GM10248 (cell line): ENCODE measurements around the gene COMMD8.
"Not testable (repeated sequence)": the region's sequence is repeated elsewhere in the genome, so short reads cannot be mapped to it uniquely, and the experiment has no call there.

Experiments used
- CTCF ChIA-PET: fragments of 300-600 bp; sonication (Branson Sonifier 250); formaldehyde crosslinking; extraction: SDS; loops from one replicate; lab custom pipeline; 2021; ENCODE audit warnings: antibody characterized with exemption; lab: Yijun Ruan, JAX
- POLR2A ChIA-PET: fragments of 350-650 bp; sonication (Branson Sonifier 250); formaldehyde crosslinking; extraction: SDS; loops from one replicate; lab custom pipeline; 2020; ENCODE audit warnings: antibody characterized with exemption; lab: Yijun Ruan, JAX
- DNase-seq: peaks from one replicate; pipeline ENCODE4 v3.0.0; 2012; ENCODE audit errors: extremely low spot score
- CTCF ChIP-seq: IDR thresholded peaks from 2 replicates; pipeline ENCODE4 v1.5.1; 2012; ENCODE audit warnings: mild to moderate bottlenecking, low read depth; ENCODE audit errors: extremely low read depth, missing control alignments, control extremely low read depth

Gene COMMD8

DNA sequence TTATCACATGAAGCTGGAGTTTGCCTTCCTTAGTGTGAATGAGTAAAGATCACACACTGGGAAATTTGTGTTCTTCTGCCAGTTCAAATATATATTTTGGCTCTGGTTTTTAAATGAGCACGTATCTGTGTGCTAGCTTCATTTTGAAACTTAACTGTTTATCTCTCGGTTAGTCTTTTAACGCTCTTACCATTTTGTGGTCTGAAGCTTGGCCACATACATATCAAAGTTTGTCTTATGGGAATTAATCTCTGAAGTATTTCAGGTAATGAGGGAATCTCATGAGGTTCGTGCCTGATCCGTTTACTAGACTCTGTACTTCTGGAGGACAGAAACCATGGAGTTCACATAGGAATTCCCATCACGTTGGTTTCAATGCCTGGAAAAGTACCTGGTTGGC, 35.4 kb upstream of the COMMD8 start:
- TF ChIP-seq CTCF, result no peak

GRCh38 chr4:47494124-47494430, 30.6 kb upstream of the COMMD8 start:
- ChIA-PET CTCF (interaction anchor here (0.8 to 3.8 kb wide), 10 partner anchors 10 to 70 kb away, joined by 3 to 15 read pairs (median 4); partner anchors contain the start of genes ATP10D and COMMD8), POLR2A (interaction anchor here (1.2 kb wide), 1 partner anchor 9 kb away, joined by 9 read pairs; the partner anchor contains the start of gene ATP10D)
- no peak for TF ChIP-seq CTCF
- DNase-seq, result no peak

More for the DNA sequence above, 35.4 kb upstream of the COMMD8 start:
- CTCF ChIA-PET, result interaction anchor here (1.3 to 3.7 kb wide), 5 partner anchors 9 to 65 kb away, joined by 3 to 25 read pairs (median 4); no protein-coding TSS in a partner anchor
- no peak for DNase-seq
- POLR2A ChIA-PET, result no interaction called here

DNA sequence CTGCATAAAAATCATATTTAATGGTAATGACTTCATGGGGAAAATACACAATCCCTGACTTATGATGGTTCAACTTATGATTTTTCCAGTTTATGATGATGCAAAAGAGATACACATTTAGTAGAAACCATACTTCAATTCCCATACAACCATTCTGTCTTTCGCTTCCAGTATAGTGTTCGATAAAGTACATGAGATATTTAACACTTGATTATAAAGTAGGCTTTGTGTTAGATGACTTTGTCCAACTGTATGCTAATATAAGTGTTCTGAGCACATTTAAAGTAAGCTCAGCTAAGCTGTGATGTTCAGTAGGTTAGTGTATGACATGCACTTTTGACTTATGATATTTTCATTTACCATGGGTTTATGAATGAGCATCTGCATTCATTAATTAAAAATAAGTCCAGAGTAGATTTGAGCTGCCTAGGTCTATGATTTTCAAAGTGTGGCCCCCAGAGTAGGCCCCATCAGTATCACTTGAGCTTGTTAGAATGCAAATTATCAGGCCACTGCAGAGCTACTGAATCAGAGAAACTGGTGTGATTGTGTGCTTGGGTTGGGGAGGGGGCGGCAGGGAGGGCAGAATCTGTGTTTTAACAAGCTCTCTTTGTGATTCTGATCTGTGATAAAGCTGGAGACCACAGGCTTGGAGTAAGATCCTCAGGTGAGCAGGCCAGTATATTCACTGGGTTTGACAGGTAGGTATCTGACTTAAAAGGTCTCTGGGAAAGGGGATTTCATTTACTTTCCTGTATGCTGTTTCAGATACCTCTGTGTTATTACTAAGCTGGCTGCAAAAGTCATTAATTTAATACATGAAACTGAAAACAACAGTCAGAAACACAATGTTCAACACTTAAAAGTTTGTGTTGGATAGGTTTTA, 30.0 kb upstream of the COMMD8 start:
- ChIA-PET POLR2A (interaction anchor here (1.2 kb wide), 1 partner anchor 8 kb away, joined by 9 read pairs; the partner anchor contains the start of gene ATP10D), CTCF (interaction anchor here (0.8 to 3.8 kb wide), 10 partner anchors 9 to 71 kb away, joined by 3 to 15 read pairs (median 4); partner anchors contain the start of genes ATP10D and COMMD8)
- no peak for DNase-seq
- TF ChIP-seq CTCF, result no peak

GRCh38 chr4:47490550-47490949, 27.0 kb upstream of the COMMD8 start:
- no peak for DNase-seq
- ChIA-PET CTCF (interaction anchor here (0.8 to 2.0 kb wide), 8 partner anchors 12 to 75 kb away, joined by 3 to 7 read pairs (median 4); partner anchors contain the start of gene COMMD8), POLR2A (no interaction called here)
- peak; percentile 26 for TF ChIP-seq CTCF

DNA sequence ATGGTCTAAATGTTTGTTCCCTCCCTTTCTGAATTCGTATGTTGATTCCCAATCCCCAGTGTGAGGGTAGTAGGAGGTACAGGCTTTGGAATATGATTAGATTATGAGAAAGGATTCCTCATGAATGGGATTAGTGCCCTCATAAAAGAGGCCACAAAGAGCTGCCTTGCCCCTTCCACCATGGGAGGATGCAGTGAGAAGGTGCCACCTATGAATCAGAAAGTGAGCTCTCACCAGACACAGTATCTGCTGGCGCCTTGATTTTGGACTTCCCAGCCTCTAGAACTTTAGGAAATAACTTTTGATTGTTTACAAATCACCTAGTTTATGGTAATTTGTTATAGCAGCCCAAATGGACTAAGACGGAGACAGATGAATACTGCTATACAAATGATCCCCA, 25.2 kb upstream of the COMMD8 start:
- no peak for TF ChIP-seq CTCF
- ChIA-PET POLR2A (no interaction called here), CTCF (interaction anchor here (0.6 to 2.0 kb wide), 2 partner anchors 13 to 26 kb away, joined by 3 to 7 read pairs; partner anchors contain the start of gene COMMD8)
- DNase-seq, result no peak

DNA sequence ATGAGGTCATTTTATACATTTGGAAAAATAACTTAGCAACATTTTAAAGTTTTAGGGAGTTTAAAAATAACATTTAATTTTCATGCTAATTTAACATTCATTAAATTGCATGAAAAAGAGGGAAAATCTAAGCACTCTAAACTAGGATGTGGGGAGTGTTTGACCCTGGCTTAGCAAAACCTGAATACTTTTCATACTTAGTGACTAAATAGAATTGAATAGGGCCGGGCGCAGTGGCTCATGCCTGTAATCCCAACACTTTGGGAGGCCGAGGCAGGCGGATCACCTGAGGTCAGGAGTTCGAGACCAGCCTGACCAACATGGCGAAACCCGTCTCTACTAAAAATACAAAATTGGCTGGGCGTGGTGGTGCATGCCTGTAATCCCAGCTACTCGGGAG, 23.2 kb upstream of the COMMD8 start:
- DNase-seq, CTCF ChIA-PET, POLR2A ChIA-PET: not testable (repeated sequence)

DNA sequence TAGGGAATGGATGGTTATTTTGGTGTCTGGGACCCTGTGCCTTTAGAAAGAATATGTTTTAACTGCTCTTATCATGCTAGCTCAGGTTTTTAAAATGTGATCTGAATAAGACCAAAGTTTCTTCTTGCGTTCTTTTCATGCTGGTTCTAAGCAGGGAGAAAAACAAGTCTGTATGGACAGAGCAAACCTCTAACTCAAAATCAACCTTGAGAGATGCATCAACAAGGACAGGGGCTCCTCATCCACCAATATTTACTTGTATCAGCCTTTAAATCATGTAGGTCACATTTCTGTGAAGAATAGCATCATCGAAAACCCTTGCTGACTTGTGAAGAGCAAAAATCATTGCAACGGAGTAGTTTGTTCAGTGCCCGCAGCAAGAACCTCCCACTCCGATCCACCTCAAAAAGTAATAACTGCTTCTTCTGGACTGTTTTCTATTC, 22.8 kb upstream of the COMMD8 start:
- DNase-seq, result no peak
- ChIA-PET CTCF (interaction anchor here (3.8 kb wide), 1 partner anchor 78 kb away, joined by 19 read pairs; no protein-coding TSS in a partner anchor), POLR2A (no interaction called here)
- TF ChIP-seq CTCF, result no peak
